GM21447 (cell line): ENCODE data around the gene RBM4.

Experiments
- ATAC-seq: cut with Tn5 transposase; IDR thresholded peaks from one replicate; pipeline ENCODE4 v1.9.1; 2021; ENCODE audit not compliant: unreplicated experiment

The RBM4 gene

GRCh38 chr11:66688561-66689534 lies 50.3 kb downstream of the RBM4 start:
- no peak for ATAC-seq

- no peak for ATAC-seq
Observed at GRCh38 chr11:66689661-66690590, 51.4 kb downstream of the RBM4 start.

- no peak for ATAC-seq
Observed at GRCh38 chr11:66691311-66691980, 52.9 kb downstream of the RBM4 start.

GRCh38 chr11:66692446-66692845 lies 53.9 kb downstream of the RBM4 start:
- no peak for ATAC-seq

GRCh38 chr11:66692871-66693331 lies 54.4 kb downstream of the RBM4 start:
- ATAC-seq, result no peak

GRCh38 chr11:66693356-66694055 lies 55.0 kb downstream of the RBM4 start:
- no peak for ATAC-seq

- ATAC-seq, result no peak
Observed at GRCh38 chr11:66694056-66694410, 55.5 kb downstream of the RBM4 start.

GRCh38 chr11:66694732-66695207 lies 56.3 kb downstream of the RBM4 start:
- ATAC-seq, result no peak
